KMS-11 (cell line): Measurements from ENCODE around the gene AGPAT3.

Experiments used
- H2AFZ ChIP-seq: fragments of 200-600 bp; sonication (generic); 2 replicates; pipeline ENCODE4 v1.6.1; 2016; ENCODE audit warnings: antibody characterized with exemption, mixed run types, low read depth
- H3K27ac ChIP-seq: fragments of 200-600 bp; sonication (generic); 2 replicates; pipeline ENCODE4 v1.6.1; 2016; ENCODE audit warnings: mild to moderate bottlenecking, mixed run types
- H3K27me3 ChIP-seq: fragments of 200-600 bp; sonication (generic); 2 replicates; pipeline ENCODE4 v1.6.1; 2017; ENCODE audit warnings: mild to moderate bottlenecking, low read depth, mixed run types, moderate library complexity; ENCODE audit not compliant: insufficient read depth
- H3K36me3 ChIP-seq: fragments of 200-600 bp; sonication (generic); 2 replicates; pipeline ENCODE4 v1.6.1; 2017; ENCODE audit warnings: mild to moderate bottlenecking, mixed run types; ENCODE audit not compliant: insufficient read depth
- H3K4me1 ChIP-seq: fragments of 200-600 bp; sonication (generic); 2 replicates; pipeline ENCODE4 v1.6.1; 2016; ENCODE audit warnings: mild to moderate bottlenecking, low read depth, mixed run types; ENCODE audit not compliant: poor library complexity, severe bottlenecking
- H3K4me2 ChIP-seq: fragments of 200-600 bp; sonication (generic); 2 replicates; pipeline ENCODE4 v1.7.0; 2016; ENCODE audit warnings: mild to moderate bottlenecking, mixed run types
- H3K4me3 ChIP-seq: fragments of 200-600 bp; sonication (generic); IDR thresholded peaks from 2 replicates; pipeline ENCODE4 v1.6.1; 2017; ENCODE audit warnings: low read depth, low read length, mixed read lengths; ENCODE audit not compliant: insufficient read depth
- H3K79me2 ChIP-seq: fragments of 200-600 bp; sonication (generic); 2 replicates; pipeline ENCODE4 v1.6.1; 2016; ENCODE audit warnings: low read depth, mixed run types; ENCODE audit not compliant: insufficient read depth
- H3K9ac ChIP-seq: fragments of 200-600 bp; sonication (generic); 2 replicates; pipeline ENCODE4 v1.6.1; 2016; ENCODE audit warnings: mild to moderate bottlenecking, mixed run types
- H4K20me1 ChIP-seq: fragments of 200-600 bp; sonication (generic); 2 replicates; pipeline ENCODE4 v1.6.1; 2016; ENCODE audit warnings: mild to moderate bottlenecking, mixed run types; ENCODE audit not compliant: insufficient read depth
- CTCF ChIP-seq: fragments of 200-600 bp; sonication (generic); conservative IDR thresholded peaks from 2 replicates; pipeline ENCODE4 v1.6.1; 2017; ENCODE audit warnings: low read depth, mild to moderate bottlenecking, antibody characterized with exemption, low read length, moderate library complexity, mixed read lengths

AGPAT3 gene

DNA sequence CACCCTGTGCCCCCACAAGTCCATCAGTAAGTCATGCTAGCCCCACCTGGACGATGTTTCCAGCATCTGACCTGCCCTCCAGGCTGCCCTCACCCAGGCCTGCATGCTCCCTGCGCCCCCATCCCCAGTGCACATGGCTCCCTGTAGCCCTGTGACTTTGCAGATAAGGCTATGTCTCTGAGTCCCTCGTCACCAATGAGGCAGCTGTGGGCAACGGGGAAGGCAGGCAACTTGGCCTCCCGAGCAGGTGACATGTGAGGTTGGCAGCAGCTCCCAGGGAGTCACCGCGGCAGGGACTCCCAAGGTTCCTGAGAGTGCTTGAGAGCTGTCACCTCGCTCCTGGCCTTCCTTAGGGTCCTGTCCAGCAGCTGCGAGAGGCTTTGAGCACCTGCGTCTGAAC is 32.4 kb upstream of the AGPAT3 start:
- no peak overlapping the region for H3K4me3 ChIP-seq
- no peaks in the 10 kb centered on the region; the same call in 1 of the 2 replicates for H3K27me3 ChIP-seq
- H3K4me2 ChIP-seq: no peak overlapping the region
- no peak overlapping the region for H2AFZ ChIP-seq
- no peaks in the 10 kb centered on the region for H4K20me1 ChIP-seq
- no peaks in the 10 kb centered on the region for H3K79me2 ChIP-seq
- H3K9ac ChIP-seq: no peak overlapping the region
- no peak overlapping the region for H3K27ac ChIP-seq
- H3K36me3 ChIP-seq: no peaks in the 10 kb centered on the region
- peaks cover 6% of the 10 kb centered on the region for H3K4me1 ChIP-seq
- no peak for TF ChIP-seq CTCF

- Histone ChIP-seq H3K4me1 (no peaks in the 10 kb centered on the region), H3K4me3 (no peak overlapping the region), H3K27ac (no peak overlapping the region), H2AFZ (no peak overlapping the region), H3K79me2 (no peaks in the 10 kb centered on the region), H3K27me3 (no peaks in the 10 kb centered on the region; the same call in 1 of the 2 replicates), H3K4me2 (no peak overlapping the region), H4K20me1 (no peaks in the 10 kb centered on the region), H3K36me3 (no peaks in the 10 kb centered on the region), H3K9ac (no peak overlapping the region)
- TF ChIP-seq CTCF: no peak
Observed at GRCh38 chr21:43834146-43834905, 30.7 kb upstream of the AGPAT3 start.

DNA sequence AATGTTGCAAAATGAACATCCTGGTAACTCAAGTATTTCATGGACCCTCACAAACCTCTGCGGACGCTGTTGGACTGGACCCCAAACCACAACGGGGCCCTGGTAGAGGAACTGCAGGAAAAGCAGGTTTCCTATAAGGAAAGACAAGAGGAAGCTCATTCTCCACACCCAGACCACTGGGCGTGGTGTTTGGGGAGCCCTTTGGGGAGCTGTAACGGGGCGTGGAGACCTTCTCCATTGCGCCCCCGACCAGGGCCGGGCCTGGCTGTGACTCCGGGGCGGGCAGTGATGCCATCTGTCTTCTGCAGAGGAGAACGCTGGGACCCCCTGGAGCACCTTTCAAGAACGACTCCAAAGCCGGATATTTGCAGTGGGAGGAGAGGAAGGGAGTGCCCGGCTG is 30.0 kb upstream of the AGPAT3 start:
- H3K27me3 ChIP-seq: no peaks in the 10 kb centered on the region; the same call in 1 of the 2 replicates
- H2AFZ ChIP-seq: no peak overlapping the region
- no peaks in the 10 kb centered on the region for H3K79me2 ChIP-seq
- H3K4me1 ChIP-seq: no peaks in the 10 kb centered on the region
- no peak for TF ChIP-seq CTCF
- H3K27ac ChIP-seq: no peak overlapping the region
- no peaks in the 10 kb centered on the region for H3K36me3 ChIP-seq
- H3K9ac ChIP-seq: no peak overlapping the region
- no peaks in the 10 kb centered on the region for H4K20me1 ChIP-seq
- H3K4me2 ChIP-seq: no peak overlapping the region
- H3K4me3 ChIP-seq: no peak overlapping the region

- Histone ChIP-seq H3K9ac (no peak overlapping the region), H3K4me3 (no peak overlapping the region), H2AFZ (no peak overlapping the region), H3K36me3 (no peaks in the 10 kb centered on the region), H3K79me2 (no peaks in the 10 kb centered on the region), H3K4me2 (no peak overlapping the region), H3K4me1 (no peaks in the 10 kb centered on the region), H4K20me1 (no peaks in the 10 kb centered on the region), H3K27ac (no peak overlapping the region), H3K27me3 (no peaks in the 10 kb centered on the region; the same call in 1 of the 2 replicates)
- no peak for TF ChIP-seq CTCF
Observed at GRCh38 chr21:43835861-43836260, 29.2 kb upstream of the AGPAT3 start.
